Activated CD8-positive, alpha-beta memory T cell treated with anti-CD3 and anti-CD28 coated beads for 1 hour (primary cell): ENCODE data around the gene MRPS26.
"Not testable (repeated sequence)": the region's sequence is repeated elsewhere in the genome, so short reads cannot be mapped to it uniquely, and the experiment has no call there.

ENCODE experiments used
- DNase-seq, 2 donors: peaks; one replicate each; pipeline ENCODE4 v3.0.0-alpha.2; 2020; ENCODE audit warnings: low read depth in 1 of 2; ENCODE audit errors: extremely low read depth in 1 of 2

MRPS26 gene

DNA sequence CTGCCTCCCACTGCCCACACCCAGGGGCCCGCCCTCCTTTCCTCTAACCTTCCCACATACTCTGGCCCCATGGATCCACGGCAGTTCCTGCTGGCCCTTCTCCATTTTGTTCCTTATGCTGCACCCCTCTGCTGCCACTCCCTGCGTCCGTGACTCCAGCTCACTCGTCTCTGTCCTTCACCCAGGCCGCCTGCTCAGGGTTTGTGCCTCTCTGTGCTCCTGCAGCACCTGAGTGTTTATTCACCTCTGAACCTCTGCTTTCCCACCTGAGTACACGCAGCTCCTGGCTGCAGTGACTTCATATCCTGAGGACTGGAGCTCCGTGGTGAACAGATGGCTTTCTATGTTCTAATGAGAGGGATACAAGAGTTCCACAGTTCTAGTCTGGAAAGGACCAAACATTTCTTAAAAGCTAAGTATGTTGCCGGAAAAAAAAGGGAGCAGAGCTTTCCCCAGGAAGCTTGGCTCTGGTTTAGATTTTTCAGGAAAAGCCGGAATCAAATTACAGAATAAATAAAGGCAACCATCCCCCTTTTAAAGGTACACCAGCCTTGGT lies 3.9 kb upstream of the MRPS26 start:
- DNase-seq = no peak

DNA sequence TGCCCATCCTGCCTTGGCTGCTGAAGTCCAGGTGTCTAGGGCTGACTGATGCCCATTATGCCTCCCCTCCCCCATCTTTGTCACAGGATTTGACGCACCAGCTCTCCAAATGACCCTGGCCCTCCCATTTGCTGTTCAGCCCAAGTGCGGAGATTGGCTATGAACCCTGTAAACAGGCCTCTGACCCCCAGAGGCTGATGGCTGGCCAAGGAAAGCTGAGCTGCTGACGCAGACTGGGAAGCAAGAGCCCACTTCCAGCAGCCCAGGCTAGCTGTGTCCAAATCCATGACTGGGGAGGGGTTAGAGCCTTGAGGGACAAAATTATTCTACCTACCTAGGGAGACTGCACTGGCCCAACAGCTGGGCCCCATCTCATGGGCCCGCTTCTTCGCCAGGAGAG lies 3.2 kb upstream of the MRPS26 start:
- DNase-seq = no peak

DNA sequence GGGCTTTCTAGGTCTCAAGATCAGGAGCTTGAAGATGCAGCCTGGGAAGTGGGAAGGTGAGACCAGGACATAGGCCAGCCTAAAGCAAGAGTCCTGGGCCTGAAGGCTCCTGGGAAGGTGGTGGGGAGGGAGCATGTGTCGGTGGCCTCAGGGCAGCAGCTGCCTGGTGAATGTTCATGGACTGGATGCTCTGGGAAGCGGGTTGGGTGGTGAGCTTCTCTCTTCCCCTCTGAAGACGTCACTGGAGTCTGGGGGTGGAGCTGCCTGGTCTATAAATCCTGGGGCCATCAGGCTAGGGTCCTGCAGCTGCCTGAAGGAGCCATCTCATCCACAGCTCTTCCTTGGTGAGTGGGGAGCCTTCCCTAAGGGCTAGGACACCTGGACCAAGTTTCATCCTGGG lies 2.5 kb upstream of the MRPS26 start, which contains the start of gene GNRH2:
Gene GNRH2 (plus strand): TSS at position 301 of the 400 bp plus-strand sequence. CDS start 793 bp downstream, outside the sequence.
- DNase-seq = no peak

DNA sequence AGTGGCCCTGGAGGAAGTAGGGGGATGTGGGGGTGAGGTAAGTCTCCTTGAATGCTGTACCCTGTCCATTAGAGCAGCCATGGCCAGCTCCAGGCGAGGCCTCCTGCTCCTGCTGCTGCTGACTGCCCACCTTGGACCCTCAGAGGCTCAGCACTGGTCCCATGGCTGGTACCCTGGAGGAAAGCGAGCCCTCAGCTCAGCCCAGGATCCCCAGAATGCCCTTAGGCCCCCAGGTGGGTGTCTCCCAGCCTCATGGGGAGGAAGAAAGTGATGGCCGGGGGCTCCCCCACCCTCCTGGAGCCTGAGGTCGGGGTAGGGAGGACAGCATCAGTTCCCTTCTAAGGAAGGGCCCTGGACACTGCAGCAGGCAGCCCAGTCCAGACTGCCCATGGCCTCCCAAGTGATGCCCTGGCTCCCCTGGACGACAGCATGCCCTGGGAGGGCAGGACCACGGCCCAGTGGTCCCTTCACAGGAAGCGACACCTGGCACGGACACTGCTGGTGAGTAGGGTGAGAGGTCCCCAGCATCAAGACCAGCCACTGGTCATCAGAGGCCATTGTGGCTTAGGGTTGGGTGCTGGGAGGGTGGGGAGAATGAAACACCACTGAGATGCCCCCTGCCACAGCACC lies 1.4 kb upstream of the MRPS26 start:
- DNase-seq = no peak

DNA sequence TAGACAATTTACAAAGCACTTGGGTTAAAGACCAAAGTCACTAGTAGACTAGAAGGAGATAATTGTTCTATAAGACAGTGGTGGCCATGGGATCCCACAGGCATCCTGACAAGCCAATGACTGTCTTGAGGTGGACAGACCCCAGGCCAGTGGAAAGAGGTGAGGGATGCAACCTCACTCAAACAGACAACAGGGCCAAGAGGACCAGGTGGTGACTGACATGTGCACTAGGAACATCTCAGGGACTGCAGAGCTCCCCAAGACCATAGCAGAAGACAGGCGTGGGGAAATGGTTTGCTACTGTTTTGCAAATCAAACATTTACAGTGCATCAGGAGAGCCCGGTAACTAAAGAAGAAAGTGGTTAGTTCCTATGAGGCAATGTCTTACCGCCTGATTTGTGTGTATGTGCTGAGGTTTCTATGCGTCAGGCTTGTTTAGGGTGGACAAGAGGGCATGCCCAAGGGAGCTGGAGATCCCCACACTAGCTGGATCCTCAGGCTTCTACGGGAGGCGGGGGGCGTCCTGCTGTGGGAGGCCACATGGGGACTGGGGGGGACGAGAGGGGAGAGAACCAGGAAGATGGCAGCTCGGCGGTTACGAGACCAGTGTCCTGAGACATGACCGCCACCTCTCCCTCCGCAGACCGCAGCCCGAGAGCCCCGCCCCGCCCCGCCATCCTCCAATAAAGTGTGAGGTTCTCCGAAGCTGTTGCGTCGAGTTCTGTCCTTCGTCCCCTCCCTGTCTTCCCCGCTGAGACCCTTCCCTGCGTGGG lies 623 bp upstream of the MRPS26 start:
- peak in 1 of 2 donors; percentile 29 for DNase-seq

DNA sequence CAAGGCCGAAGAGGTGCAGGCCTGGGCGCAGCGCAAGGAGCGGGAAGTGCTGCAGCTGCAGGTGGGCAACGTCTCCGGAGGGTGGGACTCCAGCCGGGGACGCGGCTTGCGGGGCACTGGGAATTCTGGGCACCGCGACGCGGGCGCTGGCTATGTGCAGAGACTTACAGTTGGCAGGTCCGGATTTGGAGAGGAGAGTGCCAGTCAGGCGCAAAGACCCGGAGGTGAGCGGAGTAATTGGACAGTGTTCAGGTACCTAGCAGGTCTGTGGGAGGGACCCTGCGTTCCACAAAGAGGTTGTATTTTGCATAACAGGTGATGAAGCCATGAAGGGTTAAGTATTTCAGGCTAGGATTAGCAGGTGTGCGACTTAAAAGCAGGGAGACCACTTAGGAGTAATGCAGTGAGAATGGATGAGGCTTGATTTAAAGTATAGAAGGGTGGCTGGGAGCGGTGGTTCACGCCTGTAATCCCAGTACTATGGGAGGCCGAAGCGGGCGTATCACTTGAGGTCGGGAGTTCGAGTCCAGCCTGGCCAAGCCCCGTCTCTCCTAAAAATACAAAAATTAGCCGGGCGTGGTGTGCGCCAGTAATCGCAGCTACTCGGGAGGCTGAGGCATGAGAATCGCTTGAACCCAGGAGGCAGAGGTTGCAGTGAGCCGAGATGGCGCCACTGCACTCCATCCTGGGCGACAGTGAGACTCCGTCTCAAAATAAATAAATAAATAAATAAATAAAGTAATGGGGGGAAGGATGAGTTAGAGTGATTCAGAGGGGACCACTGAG lies 1.0 kb downstream of the MRPS26 start:
- no peak for DNase-seq

DNA sequence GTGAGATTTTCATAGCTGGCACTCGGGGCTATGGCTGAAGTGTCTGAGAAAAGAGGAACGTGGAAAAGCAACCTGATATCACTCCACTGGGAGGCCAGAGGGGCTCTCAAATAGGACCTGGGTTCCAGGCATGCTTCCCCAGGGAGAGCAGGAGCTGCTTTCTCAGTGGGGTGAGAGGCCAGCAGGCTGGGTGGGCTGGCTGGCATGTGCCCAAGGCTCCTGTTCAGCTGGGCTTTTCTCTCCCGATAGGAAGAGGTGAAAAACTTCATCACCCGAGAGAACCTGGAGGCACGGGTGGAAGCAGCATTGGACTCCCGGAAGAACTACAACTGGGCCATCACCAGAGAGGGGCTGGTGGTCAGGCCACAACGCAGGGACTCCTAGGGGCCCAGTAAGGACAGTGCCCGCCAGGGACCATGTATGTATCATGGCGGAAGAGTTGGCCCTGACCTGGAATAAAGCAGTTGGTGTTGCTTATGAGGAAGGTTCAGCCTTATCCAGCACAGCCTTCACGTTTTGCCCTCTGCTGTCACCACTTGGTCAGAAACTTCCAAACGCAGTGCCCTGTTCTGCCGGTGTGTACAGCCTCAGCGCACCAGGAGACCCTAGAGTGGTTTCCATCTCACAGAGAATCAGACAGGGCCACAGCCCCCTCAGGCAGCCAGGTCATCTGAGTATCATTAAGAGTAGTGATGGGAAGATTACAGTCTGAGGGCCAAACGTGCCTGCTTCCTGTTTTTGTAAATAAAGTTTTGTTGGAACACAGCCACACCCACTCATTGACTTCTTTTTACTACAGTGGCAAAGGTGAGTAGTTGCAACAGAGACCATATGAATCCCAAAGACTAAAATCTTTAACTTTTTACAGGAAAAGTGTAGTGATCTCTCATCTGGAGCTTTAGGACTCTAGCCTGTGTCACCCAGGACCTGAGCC lies 1.9 kb downstream of the MRPS26 start:
- no peak for DNase-seq

DNA sequence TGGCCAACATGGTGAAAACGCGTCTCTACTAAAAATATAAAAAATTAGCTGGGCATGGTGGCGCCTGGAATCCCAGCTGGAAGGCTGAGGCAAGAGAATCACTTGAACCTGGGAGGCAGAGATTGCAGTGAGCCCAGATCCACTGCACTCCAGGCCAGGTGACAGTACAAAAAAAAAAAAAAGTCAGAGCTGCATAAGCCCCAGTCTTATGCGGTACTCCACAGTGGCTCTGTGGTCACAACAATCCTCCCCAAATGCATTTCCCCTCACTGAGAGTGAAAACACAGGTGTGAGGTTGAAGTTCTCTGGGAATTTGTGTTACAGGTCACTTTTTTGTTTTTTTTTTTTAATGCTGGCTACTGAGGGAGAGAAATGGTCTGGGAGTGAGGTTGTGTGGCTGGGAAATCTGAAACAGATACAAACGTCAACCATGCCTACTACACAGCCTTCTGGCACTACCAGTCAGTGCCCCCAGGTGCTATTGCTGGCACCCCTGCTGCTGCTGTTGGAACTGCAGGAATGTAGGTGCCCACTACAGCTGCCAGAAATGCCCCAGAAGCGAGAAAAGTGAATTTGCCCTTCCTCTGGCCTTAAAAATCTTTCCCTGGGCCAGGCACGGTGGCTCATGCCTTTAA lies 5.7 kb downstream of the MRPS26 start:
- DNase-seq = no peak

DNA sequence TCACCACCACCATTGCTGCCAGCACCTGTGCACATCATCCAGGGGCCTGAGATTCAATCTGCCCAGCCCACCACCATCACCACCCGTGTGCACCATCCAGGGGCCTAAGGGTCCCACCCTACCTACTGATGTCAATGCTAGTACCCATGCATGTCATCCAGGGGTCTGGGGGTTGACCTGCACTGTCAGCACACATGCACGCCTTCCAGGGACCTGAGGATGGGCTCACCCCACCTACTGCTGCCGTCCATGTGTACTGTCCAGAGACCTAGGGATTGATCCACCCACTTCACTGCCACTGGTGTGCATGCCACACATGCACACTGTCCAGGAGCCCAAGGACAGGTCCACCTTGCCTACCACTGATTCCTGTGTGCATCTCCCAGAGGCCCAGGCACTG lies 13.6 kb downstream of the MRPS26 start:
- DNase-seq = no peak

DNA sequence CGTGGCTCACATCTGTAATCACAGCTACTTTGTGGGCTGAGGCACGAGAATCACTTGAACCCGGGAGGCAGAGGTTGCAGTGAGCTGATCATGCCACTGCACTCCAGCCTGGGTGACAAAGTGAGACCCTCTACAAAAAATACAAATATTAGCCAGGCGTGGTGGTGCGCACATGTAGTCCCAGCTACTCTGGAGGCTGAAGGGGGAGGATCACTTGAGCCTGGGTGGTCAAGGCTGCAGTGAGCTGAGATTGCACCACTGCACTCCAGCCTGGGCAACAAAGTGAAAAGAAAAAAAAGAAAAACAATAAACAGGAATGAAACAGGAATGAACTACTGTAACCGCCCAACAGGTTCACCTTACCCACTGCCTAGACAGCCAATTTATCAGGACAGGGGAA lies 18.3 kb downstream of the MRPS26 start:
- not testable (repeated sequence) for DNase-seq

DNA sequence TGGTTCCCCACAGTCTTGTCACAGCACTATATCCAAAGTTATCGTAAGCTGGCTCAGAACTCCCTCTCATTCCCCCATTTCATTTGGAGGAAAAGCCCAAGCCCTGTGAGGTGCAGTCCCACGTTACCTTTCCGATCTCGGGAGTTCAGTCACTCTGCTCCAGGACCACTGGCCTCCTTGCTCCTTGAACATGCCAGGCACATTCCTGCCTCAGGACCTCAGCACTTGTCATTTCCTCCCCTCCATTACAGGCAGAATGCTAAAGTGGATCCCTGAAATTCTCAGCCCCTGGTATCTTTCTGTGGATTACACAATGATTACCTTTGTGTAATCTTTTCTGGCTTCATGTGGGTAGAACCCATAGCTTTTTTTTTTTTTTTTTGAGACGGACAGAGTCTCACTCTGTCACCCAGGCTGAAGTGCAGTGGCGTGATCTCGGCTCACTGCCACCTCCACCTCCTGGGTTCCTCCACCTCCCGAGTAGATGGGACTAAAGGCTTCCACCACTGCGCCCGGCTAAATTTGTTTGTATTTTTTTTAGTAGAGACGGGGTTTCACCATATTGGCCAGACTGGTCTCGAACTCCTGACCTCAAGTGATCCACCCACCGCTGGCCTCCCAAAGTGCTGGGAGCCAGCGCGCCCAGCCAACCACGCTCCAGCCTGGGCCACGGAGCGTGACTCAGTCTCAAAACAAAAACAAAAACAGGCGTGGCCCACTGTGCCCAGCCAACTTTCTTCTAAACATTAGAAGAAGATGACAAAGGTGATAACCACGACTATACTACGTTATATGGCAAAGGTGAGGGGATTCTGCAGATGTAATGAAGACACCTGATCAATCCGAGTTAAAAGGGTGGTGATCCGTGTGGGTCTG lies 21.5 kb downstream of the MRPS26 start:
- DNase-seq = no peak

DNA sequence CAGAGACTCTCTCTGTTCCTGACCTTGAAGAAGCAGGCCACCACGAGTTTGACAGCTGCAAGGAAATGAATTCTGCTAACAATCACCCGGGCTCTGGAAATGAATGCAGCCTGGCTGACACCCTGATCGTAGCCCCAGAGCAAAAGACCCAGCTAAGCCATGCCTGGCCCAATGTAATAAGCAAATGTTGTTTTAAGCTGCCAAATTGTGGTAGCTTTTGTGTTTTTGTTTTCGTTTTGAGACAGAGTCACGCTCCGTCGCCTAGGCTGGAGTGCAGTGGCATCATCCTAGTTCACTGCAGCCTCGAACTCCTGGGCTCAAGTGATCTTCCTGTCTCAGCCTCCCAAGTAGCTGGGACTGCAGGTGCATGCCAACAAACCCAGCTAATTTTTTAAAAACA lies 22.2 kb downstream of the MRPS26 start:
- DNase-seq = no peak

DNA sequence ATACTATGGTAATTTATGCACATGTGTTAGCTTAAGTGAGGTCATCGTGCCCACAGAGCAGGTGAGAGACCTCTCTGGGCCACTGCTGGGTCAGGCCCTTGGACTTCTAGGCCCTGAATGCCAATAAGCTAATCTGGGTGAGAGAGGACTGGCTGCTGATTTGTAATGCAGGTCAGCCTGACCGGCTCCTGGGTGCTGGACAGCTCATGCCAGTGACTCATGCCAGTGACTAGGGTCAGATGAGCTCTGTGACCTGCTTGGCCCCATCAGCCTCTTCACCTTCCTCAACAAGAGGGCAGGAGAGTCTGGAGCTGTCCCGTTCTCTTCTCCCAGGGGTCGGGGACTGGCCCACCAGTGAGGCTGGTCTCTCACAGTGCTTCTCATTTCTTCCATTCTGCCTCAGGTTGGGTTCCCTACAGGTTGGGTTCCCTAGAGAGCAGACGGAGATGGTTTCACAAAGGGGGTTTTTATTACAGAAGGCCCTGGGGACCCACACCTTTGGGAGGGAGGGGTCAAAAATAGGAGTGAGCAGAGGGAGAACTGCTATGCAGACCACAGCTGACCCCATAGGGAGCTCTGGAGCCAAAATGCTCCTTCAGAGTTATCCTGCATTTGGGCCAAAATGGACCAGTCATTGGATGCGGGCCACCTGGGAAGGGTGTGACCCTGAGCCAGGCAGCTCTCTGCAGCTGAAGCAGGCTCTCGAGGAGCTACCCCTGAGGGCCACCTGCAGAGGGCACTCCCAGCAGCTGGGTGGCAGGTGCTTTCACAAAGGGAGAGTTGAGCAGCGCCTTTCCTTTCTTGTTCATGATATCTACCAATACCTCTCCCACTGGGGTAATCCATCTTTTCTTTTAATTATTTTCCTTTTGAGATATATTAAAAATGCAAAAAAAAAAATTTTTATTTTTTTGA lies 23.4 kb downstream of the MRPS26 start:
- no peak for DNase-seq

DNA sequence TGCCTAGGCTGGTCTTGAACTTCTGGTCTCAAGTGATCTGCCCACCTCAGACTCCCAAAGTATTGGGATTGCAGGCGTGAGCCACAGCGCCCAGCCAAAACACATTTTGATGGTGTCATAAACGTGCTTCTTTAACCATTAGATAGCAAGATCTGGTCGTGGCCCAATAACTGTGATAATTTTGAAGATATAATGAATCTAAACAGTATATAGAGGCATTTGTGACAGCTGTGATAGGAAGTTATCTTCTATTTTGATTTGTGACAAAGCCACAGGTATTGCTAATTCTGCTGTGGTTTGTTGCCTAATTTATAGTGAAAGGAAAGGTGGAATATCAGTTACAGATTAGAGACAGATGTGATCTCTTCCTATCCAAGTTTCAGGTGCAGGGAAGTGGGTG lies 24.9 kb downstream of the MRPS26 start:
- no peak for DNase-seq

DNA sequence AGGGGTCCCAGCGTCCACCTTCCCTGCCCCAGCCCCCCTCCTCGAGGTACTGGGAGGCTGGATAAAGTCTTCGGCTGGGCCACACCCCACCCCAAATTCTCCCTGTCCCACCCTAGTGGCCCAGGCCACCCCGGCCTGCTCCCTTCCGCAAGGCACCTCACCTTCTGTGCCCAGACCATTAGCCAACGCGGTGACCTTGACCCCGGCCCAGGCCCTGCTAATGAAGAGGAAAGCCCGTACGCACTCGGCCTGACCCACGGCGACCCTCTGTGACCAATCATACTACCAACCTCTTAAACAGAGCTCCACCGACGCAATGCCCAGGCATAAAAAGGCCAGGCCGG lies 25.4 kb downstream of the MRPS26 start:
- no peak for DNase-seq

DNA sequence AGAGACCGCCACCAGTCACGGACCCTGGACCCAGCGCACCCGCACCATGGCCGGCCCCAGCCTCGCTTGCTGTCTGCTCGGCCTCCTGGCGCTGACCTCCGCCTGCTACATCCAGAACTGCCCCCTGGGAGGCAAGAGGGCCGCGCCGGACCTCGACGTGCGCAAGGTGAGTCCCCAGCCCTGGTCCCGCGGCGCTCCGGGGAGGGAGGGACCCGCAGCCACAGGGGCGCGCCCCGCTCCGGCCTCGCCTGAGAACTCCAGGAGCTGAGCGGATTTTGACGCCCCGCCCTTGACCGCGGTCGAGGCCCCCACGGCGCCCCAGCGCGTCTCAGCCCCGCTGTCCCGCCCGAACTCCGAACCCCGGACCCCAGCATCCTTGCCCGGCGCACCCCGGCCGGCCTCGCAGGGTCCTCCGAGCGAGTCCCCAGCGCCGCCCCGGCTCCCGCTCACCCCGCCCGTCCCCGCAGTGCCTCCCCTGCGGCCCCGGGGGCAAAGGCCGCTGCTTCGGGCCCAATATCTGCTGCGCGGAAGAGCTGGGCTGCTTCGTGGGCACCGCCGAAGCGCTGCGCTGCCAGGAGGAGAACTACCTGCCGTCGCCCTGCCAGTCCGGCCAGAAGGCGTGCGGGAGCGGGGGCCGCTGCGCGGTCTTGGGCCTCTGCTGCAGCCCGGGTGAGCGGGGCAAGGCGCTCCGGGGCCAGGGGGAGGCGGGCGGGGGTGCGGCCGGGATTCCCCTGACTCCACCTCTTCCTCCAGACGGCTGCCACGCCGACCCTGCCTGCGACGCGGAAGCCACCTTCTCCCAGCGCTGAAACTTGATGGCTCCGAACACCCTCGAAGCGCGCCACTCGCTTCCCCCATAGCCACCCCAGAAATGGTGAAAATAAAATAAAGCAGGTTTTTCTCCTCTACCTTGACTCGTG lies 26.0 kb downstream of the MRPS26 start, which contains the start of gene OXT:
Gene OXT (plus strand): TSS at position 11 of the 920 bp plus-strand sequence. CDS start 36 bp downstream, at position 47.
- DNase-seq = peak; percentile 55 to 59
